Prostate gland (tissue), 2 donors: Measurements from ENCODE around the gene CPNE1. TPM values are rescaled to one million over a fixed set of nuclear protein-coding genes. Genes with fewer than 3 reads are reported as not detected.
"Not testable (repeated sequence)": the region's sequence is repeated elsewhere in the genome, so short reads cannot be mapped to it uniquely, and the experiment has no call there.

Source experiments
- DNase-seq: peaks from one replicate; pipeline ENCODE4 v3.0.0-alpha.2; 2019; ENCODE audit warnings: low spot score
- H3K27ac ChIP-seq, 2 donors: fragments of 200-600 bp; sonication (generic); 2 replicates each; pipeline ENCODE4 v1.5.1; 2017 to 2019
- H3K27me3 ChIP-seq: fragments of 200-600 bp; sonication (generic); replicated peaks from 2 replicates; pipeline ENCODE4 v1.5.1; 2019; ENCODE audit not compliant: insufficient read depth
- H3K36me3 ChIP-seq, 2 donors: fragments of 200-600 bp; sonication (generic); 1 replicate in 1 of 2; 2 replicates in 1 of 2; pipeline versions ENCODE4 v1.5.1 to v1.8.1; 2017 to 2019
- H3K4me1 ChIP-seq: fragments of 200-600 bp; sonication (generic); replicated peaks from 2 replicates; pipeline ENCODE4 v1.5.1; 2019
- H3K4me3 ChIP-seq, 2 donors: fragments of 200-600 bp; sonication (generic); 2 replicates each; pipeline ENCODE4 v1.5.1; 2017 to 2019
- H3K9me3 ChIP-seq: fragments of 200-600 bp; sonication (generic); 2 replicates; pipeline ENCODE4 v1.5.1; 2017
- POLR2A ChIP-seq: fragments of 450-650 bp; IDR thresholded peaks from one replicate; pipeline ENCODE4 v1.6.1; 2016; ENCODE audit warnings: antibody characterized with exemption, mild to moderate bottlenecking
- POLR2AphosphoS5 ChIP-seq: sonication (generic); formaldehyde crosslinking; IDR thresholded peaks from one replicate; pipeline ENCODE4 v1.6.1; 2017; ENCODE audit warnings: antibody characterized with exemption
- WGBS: methylation state at CpG from one replicate; pipeline ENCODE4 v1.1.5; 2018; 5-methylcytosine and 5-hydroxymethylcytosine counted together
- intact Hi-C: fragments of 100-400 bp; cut with DNase I; formaldehyde crosslinking; loops from one replicate; pipeline ENCODE4 v1.14.2; 2022
- total RNA-seq, 2 donors: library from RNA; depleted of rRNA; stranded (reverse); fragments of >200 nt; gene quantifications; one replicate each; pipeline ENCODE4 v1.1.0, GENCODE V29; 2016
- TF ChIP-seq, protein P1 (sequence below), 4 experiments: fragments of 200-600 bp in 2 of 4; fragments of 450-650 bp in 2 of 4; sonication (generic) in 2 of 4; IDR thresholded peaks; 1 replicate in 3 of 4; 2 replicates in 1 of 4; pipeline ENCODE4 v1.5.1; 2016 to 2019; ENCODE audit warnings: antibody characterized with exemption in 4 of 4, mild to moderate bottlenecking in 2 of 4, moderate library complexity in 2 of 4

CPNE1 gene
- total RNA-seq, 2 donors from 2014 or later = 90.1 to 91.4 TPM

DNA sequence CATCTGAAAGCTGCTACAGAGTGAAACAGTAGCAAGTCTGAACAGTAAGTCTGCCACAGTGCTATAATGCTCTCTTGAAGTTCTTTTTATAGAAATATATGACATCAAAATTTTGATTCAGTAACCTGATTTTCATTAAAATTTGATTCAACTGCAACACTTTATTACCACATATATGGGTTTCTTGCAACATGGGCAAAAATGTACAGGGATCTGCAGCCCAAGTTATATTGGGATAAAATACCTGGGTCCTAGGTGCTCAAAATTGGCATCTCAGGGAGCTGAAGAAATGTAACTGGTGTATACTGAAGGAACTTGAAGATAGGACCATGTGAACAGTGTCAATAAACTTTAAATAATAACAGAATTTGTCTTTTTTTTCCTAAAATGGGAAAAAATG lies 45.3 kb upstream of the CPNE1 start:
- H3K27me3 ChIP-seq = no peaks in the 10 kb centered on the region
- intact Hi-C loops = no loop called here
- no peak overlapping the region for H3K27ac ChIP-seq
- H3K9me3 ChIP-seq = no peaks in the 10 kb centered on the region
- no peak for DNase-seq
- no peaks in the 10 kb centered on the region for H3K4me1 ChIP-seq
- TF ChIP-seq, protein P1, sequence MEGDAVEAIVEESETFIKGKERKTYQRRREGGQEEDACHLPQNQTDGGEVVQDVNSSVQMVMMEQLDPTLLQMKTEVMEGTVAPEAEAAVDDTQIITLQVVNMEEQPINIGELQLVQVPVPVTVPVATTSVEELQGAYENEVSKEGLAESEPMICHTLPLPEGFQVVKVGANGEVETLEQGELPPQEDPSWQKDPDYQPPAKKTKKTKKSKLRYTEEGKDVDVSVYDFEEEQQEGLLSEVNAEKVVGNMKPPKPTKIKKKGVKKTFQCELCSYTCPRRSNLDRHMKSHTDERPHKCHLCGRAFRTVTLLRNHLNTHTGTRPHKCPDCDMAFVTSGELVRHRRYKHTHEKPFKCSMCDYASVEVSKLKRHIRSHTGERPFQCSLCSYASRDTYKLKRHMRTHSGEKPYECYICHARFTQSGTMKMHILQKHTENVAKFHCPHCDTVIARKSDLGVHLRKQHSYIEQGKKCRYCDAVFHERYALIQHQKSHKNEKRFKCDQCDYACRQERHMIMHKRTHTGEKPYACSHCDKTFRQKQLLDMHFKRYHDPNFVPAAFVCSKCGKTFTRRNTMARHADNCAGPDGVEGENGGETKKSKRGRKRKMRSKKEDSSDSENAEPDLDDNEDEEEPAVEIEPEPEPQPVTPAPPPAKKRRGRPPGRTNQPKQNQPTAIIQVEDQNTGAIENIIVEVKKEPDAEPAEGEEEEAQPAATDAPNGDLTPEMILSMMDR (IDR thresholded peaks at IDR 0.05) = no peak
- TF ChIP-seq POLR2AphosphoS5 = no peak
- no peak for TF ChIP-seq POLR2A
- peaks cover 6 to 19% of the 10 kb centered on the region in 2 donors for H3K36me3 ChIP-seq
- no peak overlapping the region for H3K4me3 ChIP-seq

DNA sequence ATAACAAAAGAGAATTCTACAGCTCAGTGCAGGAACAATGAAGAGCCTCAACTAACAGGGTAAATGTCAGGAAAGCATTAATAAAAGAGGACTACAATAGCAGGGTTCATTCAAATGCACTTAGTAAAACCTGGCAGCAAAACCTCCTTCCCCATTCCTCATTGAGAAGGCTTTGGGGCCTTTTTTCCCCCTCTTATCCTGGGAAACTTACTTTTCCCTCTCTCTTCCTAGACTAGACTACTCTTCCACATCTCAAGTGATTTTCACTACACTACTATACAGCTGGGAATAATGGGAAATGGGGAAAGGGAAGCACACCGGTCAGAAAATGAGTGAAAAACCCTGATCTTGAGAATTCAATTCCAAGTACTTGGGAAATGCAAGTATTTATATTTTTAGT lies 44.6 kb upstream of the CPNE1 start:
- no peak overlapping the region for H3K27ac ChIP-seq
- intact Hi-C loops = no loop called here
- H3K4me3 ChIP-seq = no peak overlapping the region

DNA sequence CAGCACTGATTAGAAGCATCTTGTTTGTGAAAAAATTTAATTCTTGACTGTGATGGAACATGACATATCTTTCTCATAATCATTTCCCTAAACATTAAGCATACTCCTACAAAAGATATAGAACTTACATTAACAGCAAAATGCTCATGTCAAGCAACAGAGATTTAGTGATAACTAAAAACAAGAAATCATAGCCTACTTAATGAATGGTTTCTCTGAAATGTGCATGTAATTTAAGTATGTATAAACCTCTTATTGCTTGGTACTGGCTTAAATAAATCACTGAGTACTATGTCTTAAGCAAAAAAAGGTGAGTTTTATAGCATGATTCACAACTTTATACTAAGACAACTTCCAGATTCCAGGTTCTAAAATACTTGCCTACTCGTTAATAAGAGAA lies 43.8 kb upstream of the CPNE1 start:
- Histone ChIP-seq H3K27me3 (no peaks in the 10 kb centered on the region), H3K9me3 (no peaks in the 10 kb centered on the region), H3K27ac (no peak overlapping the region), H3K36me3 (peaks cover 10 to 26% of the 10 kb centered on the region in 2 donors), H3K4me3 (no peak overlapping the region), H3K4me1 (no peaks in the 10 kb centered on the region)
- 38% methylated on average over 1 of the region's 1 CpG for WGBS
- TF ChIP-seq POLR2AphosphoS5 = no peak
- TF ChIP-seq, protein P1 (IDR thresholded peaks at IDR 0.05) = no peak
- TF ChIP-seq POLR2A = no peak
- DNase-seq = no peak
- intact Hi-C loops = no loop called here

More for the DNA sequence above, 44.6 kb upstream of the CPNE1 start:
- no peak for DNase-seq
- H3K4me1 ChIP-seq = no peaks in the 10 kb centered on the region
- TF ChIP-seq POLR2A = no peak
- no peak for TF ChIP-seq POLR2AphosphoS5
- TF ChIP-seq, protein P1 (IDR thresholded peaks at IDR 0.05) = no peak
- peaks cover 6 to 26% of the 10 kb centered on the region in 2 donors for H3K36me3 ChIP-seq
- no peaks in the 10 kb centered on the region for H3K9me3 ChIP-seq
- H3K27me3 ChIP-seq = no peaks in the 10 kb centered on the region
- WGBS = 88% methylated on average over 1 of the region's 1 CpG

DNA sequence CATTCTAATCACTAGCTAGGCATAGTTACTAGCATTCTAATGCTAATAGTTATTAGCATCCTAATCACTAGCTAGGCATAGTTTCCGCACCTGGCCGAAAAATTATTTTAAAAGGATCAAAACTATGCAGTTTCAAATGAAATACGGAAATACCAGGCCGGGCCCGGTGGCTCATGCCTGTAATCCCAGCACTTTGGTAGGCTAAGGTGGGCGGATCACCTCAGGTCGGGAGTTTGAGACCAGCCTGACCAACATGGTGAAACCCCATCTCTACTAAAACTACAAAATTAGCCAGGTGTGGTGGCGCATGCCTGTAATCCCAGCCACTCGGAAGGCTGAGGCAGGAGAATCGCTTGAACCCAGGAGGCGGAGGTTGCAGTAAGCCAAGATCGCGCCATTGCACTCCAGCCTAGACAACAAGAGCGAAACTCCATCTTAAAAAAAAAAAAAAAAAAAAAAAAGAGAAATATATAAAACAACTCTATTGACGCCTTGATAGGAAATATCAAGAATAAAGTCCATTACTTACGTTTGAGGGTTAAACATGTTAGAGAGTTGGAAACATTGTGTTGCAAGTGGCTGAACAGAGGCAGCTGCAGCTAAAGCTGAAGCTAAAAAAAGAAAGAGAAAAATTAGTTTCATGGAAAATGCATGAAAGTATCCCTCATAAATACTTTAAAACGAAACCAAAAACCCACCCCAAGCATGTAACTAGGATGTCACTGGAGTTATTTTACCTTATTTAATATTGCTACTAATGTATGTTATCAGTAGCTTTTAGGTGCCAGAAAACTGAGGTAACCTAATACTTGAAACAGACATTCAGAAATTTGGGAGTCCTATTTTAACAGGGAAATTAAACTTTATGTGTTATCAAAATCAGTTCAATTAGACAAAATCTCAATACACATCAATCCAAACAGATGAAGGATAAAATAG lies 42.2 kb upstream of the CPNE1 start:
- intact Hi-C loops, DNase-seq, H3K27me3 ChIP-seq, H3K27ac ChIP-seq, H3K4me1 ChIP-seq, H3K9me3 ChIP-seq, H3K4me3 ChIP-seq: not testable (repeated sequence)
- WGBS = 91% methylated on average over 17 of the region's 17 CpGs
- H3K36me3 ChIP-seq = peaks cover 5 to 20% of the 10 kb centered on the region in 2 donors

DNA sequence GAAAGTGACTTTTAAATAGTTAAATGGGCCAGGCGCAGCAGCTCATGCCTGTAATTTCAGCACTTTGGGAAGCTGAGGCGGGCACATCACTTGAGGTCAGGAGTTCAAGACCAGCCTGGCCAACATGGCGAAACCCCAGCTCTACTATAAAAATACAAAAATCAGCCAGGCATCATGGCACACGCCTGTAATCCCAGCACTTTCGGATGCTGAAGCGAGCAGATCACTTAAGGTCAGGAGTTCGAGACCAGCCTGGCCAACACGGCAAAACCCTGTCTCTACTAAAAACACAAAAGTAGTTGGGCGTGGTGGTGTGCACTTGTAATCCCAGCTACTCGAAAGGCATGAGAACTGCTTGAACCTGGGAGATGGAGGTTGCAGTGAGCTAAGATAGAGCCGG lies 41.2 kb upstream of the CPNE1 start:
- DNase-seq, H3K27ac ChIP-seq, intact Hi-C loops, H3K4me1 ChIP-seq, H3K27me3 ChIP-seq, H3K9me3 ChIP-seq, H3K4me3 ChIP-seq: not testable (repeated sequence)
- WGBS = 89% methylated on average over 11 of the region's 11 CpGs
- H3K36me3 ChIP-seq = peaks cover 4 to 20% of the 10 kb centered on the region in 2 donors
